ENCODE results near the gene AGMO. TPM values are rescaled to one million over a fixed set of nuclear protein-coding genes. Genes with fewer than 3 reads are reported as not detected.
"Not testable (repeated sequence)": the region's sequence is repeated elsewhere in the genome, so short reads cannot be mapped to it uniquely, and the experiment has no call there.

AGMO gene
- polyA plus RNA-seq, 3 donors, result 0.26 to 2.4 (median 1.7) TPM

DNA sequence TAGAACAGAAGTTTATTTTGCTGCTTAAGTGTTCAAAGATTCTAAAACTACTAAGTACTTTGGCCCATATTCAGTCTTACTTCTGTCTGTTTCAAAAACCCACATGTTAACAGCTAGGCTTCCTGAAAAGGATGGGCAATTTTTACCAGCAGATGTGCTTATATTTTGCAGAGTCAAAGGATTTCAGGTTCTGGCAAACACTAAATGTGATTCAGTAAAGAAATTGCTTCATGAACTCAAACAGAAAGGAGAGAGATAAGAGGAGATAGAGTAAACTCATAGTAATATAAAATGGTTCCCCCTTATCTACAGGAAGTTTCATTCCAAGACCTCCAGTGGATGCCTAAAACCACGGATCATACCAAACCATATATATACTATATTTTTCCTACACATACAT, 248.5 kb downstream of the AGMO start:
- 22 to 42% (median 33%) methylated on average over 1 of the region's 1 CpG for WGBS, 3 donors
- no peak overlapping the region for H3K27ac ChIP-seq (ENCODE audit: low read depth, low read length)

DNA sequence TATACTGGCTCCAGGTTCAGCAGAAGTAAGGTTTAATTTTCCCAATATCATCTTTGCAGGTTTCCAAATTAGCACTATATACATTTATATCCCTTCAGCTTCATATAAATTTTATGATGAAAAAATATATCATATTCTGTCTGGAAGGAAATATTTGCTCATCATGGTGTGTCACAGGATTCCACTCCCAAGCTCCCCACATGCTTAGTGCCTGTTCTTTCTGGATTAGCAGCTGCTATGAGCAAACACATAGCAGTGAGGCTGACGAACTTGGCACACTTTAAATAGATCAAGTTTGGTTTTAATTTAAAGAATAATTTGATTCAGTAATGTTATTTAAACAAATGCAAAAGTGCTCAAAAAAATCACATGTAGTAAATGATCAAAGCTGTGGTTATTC, 251.9 kb downstream of the AGMO start:
- H3K27ac ChIP-seq (ENCODE audit: low read depth, low read length), result no peak overlapping the region
- 55 to 82% (median 78%) methylated on average over 1 of the region's 1 CpG for WGBS, 3 donors

DNA sequence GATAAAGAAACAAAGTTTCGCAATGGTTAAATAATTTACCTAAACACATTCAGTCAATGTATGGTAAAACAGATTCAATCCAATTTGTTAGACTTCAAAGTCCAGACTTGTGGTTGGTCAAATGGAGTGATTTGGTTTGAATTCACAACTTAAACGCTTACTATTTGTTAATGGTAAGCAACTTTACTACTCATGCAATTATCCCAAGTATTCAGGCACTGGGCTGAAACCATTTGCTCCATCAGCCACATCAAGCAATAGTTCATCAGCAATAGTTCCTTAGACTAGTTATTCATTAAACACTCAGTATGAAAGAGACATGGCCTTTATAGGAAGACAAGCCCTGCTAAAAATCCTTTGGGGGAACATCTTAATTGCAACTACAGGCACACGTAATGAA, 253.0 kb downstream of the AGMO start:
- H3K27ac ChIP-seq (ENCODE audit: low read depth, low read length), result no peak overlapping the region
- 86 to 97% (median 96%) methylated on average over 3 of the region's 3 CpGs for WGBS, 3 donors

DNA sequence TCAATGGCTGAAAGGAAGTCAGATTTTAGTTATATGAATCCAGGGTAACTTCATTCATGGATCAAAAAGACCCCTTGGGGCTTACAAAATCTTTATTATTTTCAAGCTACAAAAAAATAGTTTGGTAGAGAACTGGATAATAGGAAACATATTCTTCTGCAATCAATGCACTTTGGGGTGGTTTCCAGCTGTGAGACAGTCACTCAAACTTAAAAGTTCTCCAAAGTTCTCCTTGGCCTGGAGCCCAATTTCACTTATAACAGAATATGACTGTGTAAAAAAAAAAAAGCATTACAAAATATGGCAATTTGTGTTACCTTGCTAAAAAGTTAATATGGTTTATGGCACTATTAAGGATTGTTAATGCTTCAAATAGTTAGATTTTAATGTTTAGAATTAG, 255.5 kb downstream of the AGMO start:
- no peak overlapping the region for H3K27ac ChIP-seq (ENCODE audit: low read depth, low read length)

DNA sequence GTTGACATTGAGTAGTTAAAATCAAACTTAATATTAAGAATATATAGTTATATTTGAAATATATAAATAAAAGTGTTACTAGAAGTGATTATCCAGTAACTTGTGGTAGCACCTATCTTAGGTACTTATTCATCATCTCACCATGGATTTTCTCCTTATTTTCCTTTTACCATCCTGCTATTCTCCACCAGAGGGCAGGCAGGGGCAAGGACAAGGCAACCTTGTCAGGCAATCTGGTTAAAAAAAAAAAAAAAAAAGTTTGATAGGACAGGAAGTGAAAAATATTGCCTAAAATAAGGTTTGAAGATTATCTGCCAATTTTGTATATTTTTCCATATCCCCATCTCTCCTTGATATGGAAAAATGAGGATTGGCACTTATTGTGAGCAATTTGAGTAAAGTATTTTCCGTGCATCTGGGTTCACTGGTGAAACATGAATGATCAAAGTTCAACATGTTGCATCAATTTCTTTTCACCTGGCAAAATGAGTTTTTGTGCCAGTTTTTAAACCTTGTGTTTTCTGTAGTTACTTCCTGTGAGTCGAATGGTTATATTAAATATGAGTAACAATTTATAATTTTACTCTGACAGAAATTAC, 256.7 kb downstream of the AGMO start:
- 37 to 74% (median 74%) methylated on average over 2 of the region's 2 CpGs for WGBS, 3 donors
- no peak overlapping the region for H3K27ac ChIP-seq (ENCODE audit: low read depth, low read length)

DNA sequence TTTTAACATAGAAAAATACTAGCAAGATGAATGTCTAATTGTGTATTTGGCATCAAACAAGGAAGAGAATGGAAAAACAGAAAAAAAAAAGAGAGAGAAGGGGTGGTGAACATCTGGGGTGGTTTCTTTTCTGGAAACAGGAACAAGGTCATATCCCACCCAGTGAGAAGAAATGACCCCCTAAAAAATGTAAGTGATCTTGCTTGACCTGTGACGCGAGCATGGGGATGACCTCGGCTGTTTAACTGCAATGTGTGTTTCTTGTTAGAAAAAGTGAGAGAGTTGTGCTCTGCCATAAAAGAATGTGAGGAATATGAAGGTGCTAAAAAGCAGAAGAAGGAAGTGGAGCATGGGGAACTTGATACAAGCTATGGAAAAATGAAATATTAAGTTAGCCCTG, 258.5 kb downstream of the AGMO start:
- H3K27ac ChIP-seq (ENCODE audit: low read depth, low read length), result no peak overlapping the region
- WGBS, 3 donors, result 71 to 92% (median 89%) methylated on average over 3 of the region's 3 CpGs

DNA sequence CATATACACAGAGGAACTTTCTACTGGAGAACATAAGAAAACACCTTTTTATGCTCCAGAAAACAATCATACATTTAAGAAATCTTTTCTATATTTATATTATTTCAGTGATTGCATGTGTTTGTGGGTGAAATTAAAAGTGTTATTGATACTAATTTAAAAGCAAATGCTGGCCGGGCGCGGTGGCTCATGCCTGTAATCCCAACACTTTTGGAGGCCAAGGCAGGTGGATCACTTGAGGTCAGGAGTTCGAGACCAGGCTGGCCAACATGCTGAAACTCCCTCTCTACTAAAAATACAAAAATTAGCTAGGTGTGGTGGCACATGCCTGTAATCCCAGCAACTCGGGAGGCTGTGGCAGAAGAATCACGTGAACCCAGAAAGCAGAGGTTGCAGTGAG, 260.8 kb downstream of the AGMO start:
- WGBS, 3 donors, result 75 to 93% (median 92%) methylated on average over 6 of the region's 6 CpGs
- not testable (repeated sequence) for H3K27ac ChIP-seq (ENCODE audit: low read depth, low read length)

DNA sequence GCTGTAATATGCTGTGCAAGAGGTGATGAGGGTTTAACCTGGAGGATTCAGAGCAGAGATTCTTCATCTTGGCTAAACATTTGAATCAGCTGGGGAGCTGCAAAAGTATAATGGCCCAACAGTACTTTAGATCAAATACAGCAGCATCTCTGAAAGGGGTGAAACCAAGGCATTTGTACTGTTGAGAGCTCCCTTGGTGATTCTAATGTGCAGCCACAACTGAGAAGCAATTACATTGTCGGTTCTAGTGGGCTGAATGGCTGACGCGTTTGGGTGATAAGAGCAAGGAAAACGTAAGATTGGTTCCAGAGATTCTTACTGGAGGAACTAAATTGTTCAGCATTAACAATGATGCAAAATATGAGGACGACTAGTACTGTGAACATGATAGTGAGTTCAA, 269.7 kb downstream of the AGMO start:
- WGBS, 3 donors, result 70 to 86% (median 80%) methylated on average over 5 of the region's 5 CpGs
- no peak overlapping the region for H3K27ac ChIP-seq (ENCODE audit: low read depth, low read length)

DNA sequence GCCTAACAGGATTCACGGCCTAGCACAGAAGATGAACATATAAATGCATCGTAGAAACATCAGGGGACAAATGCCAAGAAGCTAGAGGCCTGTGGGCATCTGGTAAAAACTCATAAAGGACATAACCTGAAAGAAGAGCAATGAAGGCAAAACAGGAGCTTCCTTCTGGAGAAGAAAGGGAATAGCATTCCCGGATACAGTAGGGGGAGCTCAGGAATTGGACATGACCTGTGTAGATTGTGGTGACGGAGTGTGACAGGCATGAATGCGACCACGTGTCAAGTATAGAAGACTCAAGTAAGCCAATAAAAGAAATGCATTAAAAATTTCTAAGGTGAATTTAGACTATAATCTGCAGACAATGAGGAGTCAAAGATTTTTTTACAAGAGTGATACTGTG, 270.1 kb downstream of the AGMO start:
- WGBS, 3 donors, result 68 to 87% (median 84%) methylated on average over 6 of the region's 6 CpGs

DNA sequence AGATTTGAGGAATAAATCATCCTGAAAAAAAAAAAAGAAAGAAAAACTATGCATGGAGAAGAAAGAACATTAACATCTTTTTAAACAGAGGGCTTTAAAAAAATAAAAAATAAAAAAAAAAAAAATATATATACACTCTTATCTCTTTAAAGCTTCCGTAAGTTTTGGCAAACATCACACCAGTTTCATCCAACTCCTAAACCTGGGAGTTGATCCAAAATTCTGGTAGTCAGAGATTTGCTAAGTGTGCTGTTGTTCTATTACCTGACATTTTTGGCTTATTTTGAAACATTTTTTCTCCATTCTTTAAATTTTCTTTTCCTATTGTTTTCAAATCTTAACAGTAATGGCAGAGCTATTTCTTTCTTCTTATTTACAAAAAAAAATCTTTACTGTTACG, 273.1 kb downstream of the AGMO start:
- WGBS, 3 donors, result 42 to 61% (median 55%) methylated on average over 2 of the region's 2 CpGs
- no peak overlapping the region for H3K27ac ChIP-seq (ENCODE audit: low read depth, low read length)

More for the DNA sequence above, 270.1 kb downstream of the AGMO start:
- H3K27ac ChIP-seq (ENCODE audit: low read depth, low read length), result no peak overlapping the region

DNA sequence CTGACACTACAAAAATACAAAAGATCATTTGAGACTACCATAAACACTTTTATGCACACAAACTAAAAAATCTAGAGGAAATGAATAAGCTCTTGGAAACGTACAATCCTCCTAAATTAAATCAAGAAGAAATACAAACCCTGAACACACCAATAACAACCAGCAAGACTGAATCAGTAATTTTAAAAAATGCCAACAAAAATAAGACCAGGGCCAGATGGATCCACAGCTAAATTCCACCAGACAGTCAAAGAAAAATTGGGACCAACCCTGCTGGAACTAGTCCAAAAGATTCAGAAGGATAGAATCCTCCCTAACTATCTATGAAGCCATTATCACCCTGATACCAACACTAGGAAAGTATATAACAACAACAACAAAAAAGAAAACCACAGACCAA, 277.4 kb downstream of the AGMO start:
- H3K27ac ChIP-seq (ENCODE audit: low read depth, low read length), result no peak overlapping the region
- 47 to 72% (median 67%) methylated on average over 1 of the region's 1 CpG for WGBS, 3 donors

DNA sequence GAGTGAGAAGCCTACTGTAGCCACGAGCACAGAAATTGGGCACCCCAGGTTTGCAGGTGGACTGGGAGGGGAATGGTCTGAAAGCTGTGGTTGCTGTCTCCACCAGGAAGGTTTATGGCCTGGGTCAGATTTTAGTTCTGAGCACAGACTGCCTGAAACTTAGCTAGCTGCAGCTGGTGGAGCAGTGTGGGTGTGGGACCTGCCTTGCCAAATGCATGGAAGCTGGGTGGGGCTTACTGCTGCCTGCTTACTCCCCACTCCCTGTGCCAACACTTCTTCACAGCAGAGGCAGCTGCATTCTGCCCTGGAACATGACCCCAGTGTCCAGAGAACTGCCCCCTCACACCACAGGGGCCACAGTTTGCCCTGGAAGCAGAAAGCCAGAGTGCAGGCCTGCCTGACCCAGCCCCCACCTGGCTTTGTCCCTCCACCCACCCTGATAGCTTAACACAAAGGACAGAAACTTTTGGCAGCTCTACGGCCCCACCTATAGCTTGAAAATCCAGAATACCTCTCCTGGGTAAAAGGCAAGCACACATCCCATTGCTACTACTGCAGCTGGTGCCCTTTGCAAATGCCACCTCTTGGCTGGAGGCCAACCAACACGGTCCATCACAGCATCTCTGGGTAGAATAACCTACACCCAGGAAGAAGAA, 281.6 kb downstream of the AGMO start:
- 72 to 76% (median 72%) methylated on average over 3 of the region's 3 CpGs for WGBS, 3 donors
- no peak overlapping the region for H3K27ac ChIP-seq (ENCODE audit: low read depth, low read length)

DNA sequence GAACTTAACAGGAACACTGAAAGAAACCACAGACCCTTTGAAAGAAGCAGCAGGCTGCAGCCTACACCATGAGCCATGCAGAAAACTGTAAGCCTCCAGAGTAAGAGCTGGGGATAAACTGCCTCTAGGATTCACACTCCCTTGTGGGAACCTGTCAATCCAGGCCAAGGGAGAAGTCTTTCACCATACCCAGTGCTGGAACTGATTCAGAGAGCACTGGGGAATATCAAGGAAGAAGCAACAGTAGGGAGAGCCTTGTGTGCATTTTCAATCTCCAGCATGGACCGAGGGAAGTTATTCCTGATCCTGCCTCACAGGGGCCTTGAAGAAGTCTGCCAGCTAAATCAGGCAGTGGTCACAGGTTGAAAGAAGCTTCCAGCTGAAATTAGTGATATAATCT, 282.2 kb downstream of the AGMO start:
- 53 to 81% (median 70%) methylated on average over 1 of the region's 1 CpG for WGBS, 3 donors
- H3K27ac ChIP-seq (ENCODE audit: low read depth, low read length), result no peak overlapping the region

DNA sequence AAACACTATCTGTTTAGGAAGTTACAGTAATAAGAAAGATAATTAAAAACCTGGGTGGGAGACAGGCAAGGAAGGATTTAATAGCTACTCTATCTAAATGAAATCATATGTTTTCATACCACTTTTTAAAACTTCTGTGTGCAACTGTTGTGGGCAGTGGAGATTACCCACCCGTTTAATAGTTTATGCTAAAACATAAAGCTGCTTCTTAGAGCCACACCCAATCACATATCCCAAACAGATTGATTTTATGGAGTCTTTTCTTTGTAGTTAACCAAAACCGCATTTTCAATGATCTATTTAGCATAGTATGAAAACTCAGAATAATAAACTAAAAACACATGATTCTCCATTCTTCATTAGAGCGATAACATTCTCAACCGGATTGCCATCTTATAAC, 304.1 kb downstream of the AGMO start:
- WGBS, 3 donors, result 87 to 94% (median 92%) methylated on average over 4 of the region's 4 CpGs
- H3K27ac ChIP-seq (ENCODE audit: low read depth, low read length), result no peak overlapping the region

DNA sequence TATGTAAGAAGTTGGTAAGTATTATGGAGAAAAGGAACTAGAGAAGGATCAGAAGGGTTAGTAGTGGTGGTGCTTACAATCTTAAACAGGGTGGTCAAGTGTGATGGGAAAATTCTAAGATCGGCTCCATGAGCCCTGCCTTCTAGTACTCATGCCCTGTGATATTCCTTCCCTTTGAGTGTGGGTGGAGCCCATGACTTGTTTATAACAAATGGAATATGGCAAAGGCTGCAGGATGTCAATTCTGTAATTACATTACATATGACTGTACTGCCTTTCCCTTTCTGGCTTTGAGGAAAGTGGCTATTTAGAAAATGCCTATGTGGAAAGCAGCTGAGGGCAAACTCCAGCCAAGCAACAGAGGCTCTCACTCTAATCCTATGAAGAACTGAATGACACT, 309.6 kb downstream of the AGMO start:
- no peak overlapping the region for H3K27ac ChIP-seq (ENCODE audit: low read depth, low read length)
- WGBS, 3 donors, result 91 to 98% (median 92%) methylated on average over 1 of the region's 1 CpG

DNA sequence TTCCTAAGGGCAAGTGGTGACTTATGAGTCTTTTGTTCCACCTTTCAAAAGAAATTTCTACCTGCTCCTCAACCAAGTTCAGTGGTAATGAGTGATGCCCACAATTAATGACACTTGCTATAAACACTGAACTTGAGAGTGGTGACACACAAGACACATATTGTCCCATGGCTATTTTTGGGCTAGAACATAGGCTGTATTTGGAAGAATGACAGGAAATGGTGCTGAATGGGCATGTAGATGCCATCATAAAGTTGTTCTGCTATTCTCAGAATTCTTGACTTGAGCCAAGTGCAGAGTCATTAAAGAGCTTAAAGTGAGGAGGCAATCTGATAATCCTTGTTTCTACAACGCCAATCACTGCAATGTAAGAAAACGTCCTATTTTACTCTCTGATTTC, 313.3 kb downstream of the AGMO start:
- 47 to 79% (median 72%) methylated on average over 2 of the region's 2 CpGs for WGBS, 3 donors
- H3K27ac ChIP-seq (ENCODE audit: low read depth, low read length), result no peak overlapping the region

DNA sequence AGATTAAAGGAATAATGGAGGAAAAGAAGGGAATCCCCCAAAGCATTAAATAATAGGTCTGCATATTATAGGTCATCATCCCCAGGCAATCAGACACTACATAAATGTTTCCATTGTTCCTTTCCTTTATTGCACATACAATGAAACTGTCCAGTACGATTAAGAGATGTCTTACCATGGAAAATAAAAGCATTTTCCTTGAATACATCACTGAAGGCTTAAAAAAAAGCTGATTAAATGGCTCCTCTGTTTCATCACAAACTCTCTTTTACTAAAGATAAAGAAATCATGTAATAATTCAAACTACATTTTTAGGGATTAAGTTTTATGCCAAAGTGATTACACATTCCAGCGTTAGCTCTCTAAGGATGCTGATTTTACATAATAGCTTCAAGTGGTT, 316.0 kb downstream of the AGMO start:
- WGBS, 3 donors, result 39 to 52% (median 50%) methylated on average over 2 of the region's 2 CpGs

DNA sequence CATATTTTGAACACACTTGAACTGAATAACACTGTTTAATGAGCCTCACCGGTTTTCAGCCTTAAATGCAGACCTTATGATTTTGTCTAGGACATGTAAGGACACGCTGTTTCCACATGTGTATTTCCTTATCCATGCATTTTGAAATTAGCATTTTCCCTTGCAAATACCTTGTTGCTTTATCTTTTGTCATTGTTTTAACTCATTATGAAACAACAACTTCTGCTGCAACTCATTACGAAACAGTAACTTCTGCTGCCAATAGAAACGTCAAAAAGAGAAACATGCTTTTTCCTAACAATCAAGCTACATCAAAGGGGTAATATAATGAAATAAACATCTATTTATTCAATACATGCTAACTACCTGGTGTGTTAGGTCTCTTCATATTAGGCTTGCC, 322.0 kb downstream of the AGMO start:
- 56 to 80% (median 59%) methylated on average over 4 of the region's 4 CpGs for WGBS, 3 donors
- H3K27ac ChIP-seq (ENCODE audit: low read depth, low read length), result no peak overlapping the region

More for the DNA sequence above, 316.0 kb downstream of the AGMO start:
- no peak overlapping the region for H3K27ac ChIP-seq (ENCODE audit: low read depth, low read length)

DNA sequence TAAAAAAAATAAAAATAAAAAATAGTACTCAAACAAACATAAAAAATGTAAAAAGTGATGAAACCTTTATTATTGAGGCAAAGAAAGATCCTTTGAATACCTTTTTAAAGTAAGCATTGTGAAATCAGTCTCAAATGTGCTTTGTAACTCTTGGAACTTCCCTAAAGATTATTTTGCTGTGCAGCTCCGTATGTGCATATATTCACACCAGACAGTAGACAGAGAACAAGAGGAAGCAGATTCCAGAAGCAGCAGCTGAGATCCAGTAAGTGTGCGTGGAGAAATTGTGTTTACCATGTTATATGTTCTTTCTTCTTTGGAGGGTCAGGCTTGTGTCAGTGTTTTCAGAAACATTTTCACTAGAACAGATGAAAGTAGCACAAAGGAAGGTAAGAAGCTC, 324.9 kb downstream of the AGMO start:
- H3K27ac ChIP-seq (ENCODE audit: low read depth, low read length), result no peak overlapping the region
- 36 to 52% (median 44%) methylated on average over 2 of the region's 2 CpGs for WGBS, 3 donors

DNA sequence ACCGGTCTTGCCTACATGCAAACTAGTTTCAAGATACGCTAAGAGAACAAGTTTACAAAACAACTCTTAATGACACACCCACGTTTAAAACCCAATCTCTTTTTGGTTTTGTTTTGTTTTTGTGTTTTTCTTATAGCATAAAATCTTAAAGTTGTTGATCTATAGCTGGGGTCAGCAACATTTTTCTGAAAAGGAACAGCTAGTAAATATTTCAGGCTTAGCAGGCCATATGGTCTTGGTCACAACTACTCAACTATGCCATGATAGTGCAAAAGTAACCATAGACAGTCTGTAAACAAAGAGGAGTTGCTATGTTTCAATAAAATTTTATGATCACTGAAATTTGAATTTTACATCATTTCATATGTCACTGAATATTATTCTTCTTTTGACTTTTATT, 327.4 kb downstream of the AGMO start:
- H3K27ac ChIP-seq (ENCODE audit: low read depth, low read length), result no peak overlapping the region
- 74 to 87% (median 87%) methylated on average over 3 of the region's 3 CpGs for WGBS, 3 donors
